Activated CD4-positive, alpha-beta T cell treated with anti-CD3 and anti-CD28 coated beads, Interleukin-2, amount 10 ng/mL, durations not matched to agents 7 days and 5 days (primary cell): ENCODE data around the gene PTPRM. TPM values are rescaled to one million over a fixed set of nuclear protein-coding genes. Genes with fewer than 3 reads are reported as not detected.

Experiments
- CTCF ChIA-PET: fragments of 350-600 bp; sonication (Branson Sonifier 250); formaldehyde crosslinking; loops from one replicate; lab custom pipeline; 2021; ENCODE audit warnings: antibody characterized with exemption; lab: Charles Lee
- POLR2A ChIA-PET: fragments of 350-600 bp; sonication (Branson Sonifier 250); formaldehyde crosslinking; loops from one replicate; lab custom pipeline; 2021; ENCODE audit warnings: antibody characterized with exemption; lab: Charles Lee
- DNase-seq: peaks from one replicate; pipeline ENCODE4 v3.0.0-alpha.2; 2020
- H3K27ac Mint-ChIP-seq: one replicate; pipeline ENCODE4 v1.8.0; 2021; ENCODE audit warnings: mild to moderate bottlenecking, moderate library complexity, mixed read lengths
- H3K27me3 Mint-ChIP-seq: one replicate; pipeline ENCODE4 v1.8.0; 2021; ENCODE audit warnings: mixed read lengths
- H3K36me3 Mint-ChIP-seq: one replicate; pipeline ENCODE4 v1.8.0; 2021; ENCODE audit warnings: low read depth, mixed read lengths
- H3K4me1 Mint-ChIP-seq: one replicate; pipeline ENCODE4 v1.8.0; 2021; ENCODE audit warnings: mixed read lengths
- H3K4me3 Mint-ChIP-seq: one replicate; pipeline ENCODE4 v1.8.0; 2021; ENCODE audit warnings: mild to moderate bottlenecking, moderate library complexity, mixed read lengths
- H3K9me3 Mint-ChIP-seq: one replicate; pipeline ENCODE4 v1.8.0; 2021; ENCODE audit warnings: mixed read lengths
- total RNA-seq, 2 experiments: library from RNA; stranded (reverse); gene quantifications; one replicate each; pipeline ENCODE4 v1.2.3, GENCODE V29; 2021

The PTPRM gene
- total RNA-seq, 2 experiments from 2014 or later: 5.1 to 10.5 TPM

DNA sequence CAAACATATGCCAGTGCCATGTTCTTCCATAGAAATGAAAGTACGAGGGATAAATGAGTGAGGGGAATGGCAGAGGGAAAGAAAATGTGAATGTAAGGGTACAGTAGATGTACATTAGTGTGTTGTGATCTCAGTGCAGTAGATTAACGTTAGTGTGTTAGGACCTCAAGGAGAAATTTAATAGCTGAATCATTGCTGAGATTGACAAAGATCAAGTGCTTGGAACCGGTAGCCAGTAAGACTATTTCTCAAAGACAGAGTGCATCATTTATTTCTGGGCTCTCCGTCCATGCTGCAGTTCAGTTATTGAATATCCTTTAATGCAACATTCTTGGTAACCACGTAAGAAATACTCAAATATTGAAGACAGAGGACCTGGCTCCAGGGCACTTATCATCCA is 246.0 kb downstream of the PTPRM start:
- no peaks in the 10 kb centered on the region for H3K27me3 Mint-ChIP-seq
- no peak overlapping the region for H3K4me3 Mint-ChIP-seq
- CTCF ChIA-PET: no interaction called here
- H3K27ac Mint-ChIP-seq: no peak overlapping the region
- no peaks in the 10 kb centered on the region for H3K4me1 Mint-ChIP-seq
- POLR2A ChIA-PET: no interaction called here
- H3K36me3 Mint-ChIP-seq: no peaks in the 10 kb centered on the region
- H3K9me3 Mint-ChIP-seq: peaks cover 16% of the 10 kb centered on the region
- DNase-seq: no peak

GRCh38 chr18:7814754-7815315 is 247.7 kb downstream of the PTPRM start:
- H3K27me3 Mint-ChIP-seq: no peaks in the 10 kb centered on the region
- peaks cover 16% of the 10 kb centered on the region for H3K9me3 Mint-ChIP-seq
- no peak overlapping the region for H3K4me3 Mint-ChIP-seq
- H3K36me3 Mint-ChIP-seq: no peaks in the 10 kb centered on the region
- no peak overlapping the region for H3K27ac Mint-ChIP-seq
- ChIA-PET POLR2A (no interaction called here), CTCF (no interaction called here)
- no peaks in the 10 kb centered on the region for H3K4me1 Mint-ChIP-seq
- no peak for DNase-seq

DNA sequence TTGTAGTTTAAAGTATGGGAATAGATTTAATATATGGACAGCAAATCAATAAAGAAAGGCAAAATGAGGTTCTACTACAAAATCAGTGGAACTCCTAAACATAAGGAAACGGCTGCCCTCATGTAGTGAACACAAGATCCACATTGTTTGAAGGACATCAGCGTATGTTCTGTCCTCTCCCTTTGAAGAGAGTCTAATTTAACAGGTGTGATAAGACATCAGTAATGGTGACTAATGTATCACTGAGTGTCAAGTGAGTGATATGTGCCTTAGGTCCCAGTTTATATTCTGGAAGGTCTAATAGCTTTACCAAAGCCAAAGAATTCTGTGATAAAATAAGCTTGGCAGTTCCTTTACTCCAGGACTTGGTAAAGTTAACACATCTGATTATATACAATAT is 248.7 kb downstream of the PTPRM start:
- ChIA-PET CTCF (interaction anchor here (0.6 kb wide), 1 partner anchor 20 kb away, joined by 4 read pairs; no protein-coding TSS in a partner anchor), POLR2A (no interaction called here)
- no peaks in the 10 kb centered on the region for H3K27me3 Mint-ChIP-seq
- H3K27ac Mint-ChIP-seq: no peak overlapping the region
- H3K4me1 Mint-ChIP-seq: no peaks in the 10 kb centered on the region
- H3K4me3 Mint-ChIP-seq: no peak overlapping the region
- H3K9me3 Mint-ChIP-seq: peaks cover 16% of the 10 kb centered on the region
- DNase-seq: no peak
- H3K36me3 Mint-ChIP-seq: no peaks in the 10 kb centered on the region

GRCh38 chr18:7817575-7818230 is 250.6 kb downstream of the PTPRM start:
- ChIA-PET CTCF (no interaction called here), POLR2A (no interaction called here)
- no peak overlapping the region for H3K4me3 Mint-ChIP-seq
- H3K27ac Mint-ChIP-seq: no peak overlapping the region
- DNase-seq: no peak
- no peaks in the 10 kb centered on the region for H3K27me3 Mint-ChIP-seq
- H3K9me3 Mint-ChIP-seq: peaks cover 16% of the 10 kb centered on the region
- H3K36me3 Mint-ChIP-seq: no peaks in the 10 kb centered on the region
- no peaks in the 10 kb centered on the region for H3K4me1 Mint-ChIP-seq

- no peak overlapping the region for H3K27ac Mint-ChIP-seq
- ChIA-PET CTCF (no interaction called here), POLR2A (no interaction called here)
- H3K4me3 Mint-ChIP-seq: no peak overlapping the region
- H3K27me3 Mint-ChIP-seq: no peaks in the 10 kb centered on the region
- H3K9me3 Mint-ChIP-seq: no peaks in the 10 kb centered on the region
- no peak for DNase-seq
- no peaks in the 10 kb centered on the region for H3K36me3 Mint-ChIP-seq
- H3K4me1 Mint-ChIP-seq: no peaks in the 10 kb centered on the region
Measured at GRCh38 chr18:7821784-7822183, 254.7 kb downstream of the PTPRM start.

GRCh38 chr18:7822435-7823331 is 255.6 kb downstream of the PTPRM start:
- H3K36me3 Mint-ChIP-seq: no peaks in the 10 kb centered on the region
- H3K4me1 Mint-ChIP-seq: no peaks in the 10 kb centered on the region
- H3K4me3 Mint-ChIP-seq: no peak overlapping the region
- no peak for DNase-seq
- H3K27ac Mint-ChIP-seq: no peak overlapping the region
- ChIA-PET POLR2A (no interaction called here), CTCF (no interaction called here)
- H3K9me3 Mint-ChIP-seq: no peaks in the 10 kb centered on the region
- no peaks in the 10 kb centered on the region for H3K27me3 Mint-ChIP-seq

DNA sequence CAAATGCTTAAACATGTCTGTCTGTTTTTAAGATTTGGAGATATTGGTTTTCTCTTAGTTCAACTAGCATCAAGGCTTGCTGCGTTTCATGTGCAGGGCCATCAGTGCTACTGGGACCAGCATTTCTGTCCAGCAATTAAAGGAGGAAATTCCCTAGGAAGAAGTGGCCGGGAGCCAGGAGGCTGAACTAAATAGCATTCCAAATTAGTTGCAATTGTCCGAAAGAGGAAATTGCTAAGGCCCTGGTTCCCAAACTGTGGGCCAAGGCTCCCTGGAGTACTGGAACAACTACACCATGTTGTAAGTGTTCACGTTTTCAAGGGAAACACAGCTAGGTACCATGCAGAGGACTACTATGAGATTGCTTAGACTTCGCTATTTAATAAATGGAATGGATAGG is 257.9 kb downstream of the PTPRM start:
- Mint-ChIP-seq H3K9me3 (no peaks in the 10 kb centered on the region), H3K4me3 (no peak overlapping the region), H3K36me3 (no peaks in the 10 kb centered on the region), H3K27ac (no peak overlapping the region), H3K4me1 (no peaks in the 10 kb centered on the region), H3K27me3 (no peaks in the 10 kb centered on the region)
- no peak for DNase-seq
- CTCF ChIA-PET: interaction anchor here (0.5 kb wide), 1 partner anchor 1836 kb away, joined by 3 read pairs; no protein-coding TSS in a partner anchor
- POLR2A ChIA-PET: no interaction called here

GRCh38 chr18:7830468-7830867 is 263.4 kb downstream of the PTPRM start:
- Mint-ChIP-seq H3K4me1 (no peaks in the 10 kb centered on the region), H3K27ac (no peak overlapping the region), H3K9me3 (no peaks in the 10 kb centered on the region), H3K36me3 (no peaks in the 10 kb centered on the region), H3K27me3 (no peaks in the 10 kb centered on the region), H3K4me3 (no peak overlapping the region)
- ChIA-PET POLR2A (no interaction called here), CTCF (no interaction called here)
- DNase-seq: no peak

DNA sequence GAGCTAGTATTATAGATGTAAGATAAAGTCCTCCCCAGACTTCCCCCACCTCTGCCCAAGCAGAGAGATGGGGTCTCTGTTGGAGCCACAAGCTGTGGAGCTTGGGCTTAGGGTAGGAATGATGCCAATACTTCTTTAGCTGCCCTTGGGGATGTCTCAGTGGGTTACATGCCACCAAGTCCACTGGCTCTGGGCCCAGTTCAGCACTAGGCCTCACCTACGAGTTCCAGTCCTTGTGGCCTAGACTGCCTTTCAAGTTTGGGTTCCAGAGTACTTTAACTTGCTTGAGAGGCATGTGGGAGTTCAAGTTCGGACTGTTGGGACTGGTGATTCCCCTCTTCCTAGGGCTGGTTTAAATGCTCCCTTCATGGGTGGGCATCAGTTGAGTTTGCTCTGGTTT is 272.4 kb downstream of the PTPRM start:
- no peak for DNase-seq
- Mint-ChIP-seq H3K27me3 (no peaks in the 10 kb centered on the region), H3K9me3 (peaks cover 4% of the 10 kb centered on the region), H3K4me1 (peaks cover 6% of the 10 kb centered on the region), H3K4me3 (no peak overlapping the region), H3K27ac (no peak overlapping the region), H3K36me3 (no peaks in the 10 kb centered on the region)
- CTCF ChIA-PET: no interaction called here
- POLR2A ChIA-PET: no interaction called here

- Mint-ChIP-seq H3K9me3 (peaks cover 6% of the 10 kb centered on the region), H3K4me3 (no peak overlapping the region), H3K36me3 (no peaks in the 10 kb centered on the region), H3K4me1 (peaks cover 6% of the 10 kb centered on the region), H3K27ac (no peak overlapping the region), H3K27me3 (no peaks in the 10 kb centered on the region)
- CTCF ChIA-PET: no interaction called here
- POLR2A ChIA-PET: no interaction called here
- no peak for DNase-seq
Measured at GRCh38 chr18:7840411-7840810, 273.3 kb downstream of the PTPRM start.

DNA sequence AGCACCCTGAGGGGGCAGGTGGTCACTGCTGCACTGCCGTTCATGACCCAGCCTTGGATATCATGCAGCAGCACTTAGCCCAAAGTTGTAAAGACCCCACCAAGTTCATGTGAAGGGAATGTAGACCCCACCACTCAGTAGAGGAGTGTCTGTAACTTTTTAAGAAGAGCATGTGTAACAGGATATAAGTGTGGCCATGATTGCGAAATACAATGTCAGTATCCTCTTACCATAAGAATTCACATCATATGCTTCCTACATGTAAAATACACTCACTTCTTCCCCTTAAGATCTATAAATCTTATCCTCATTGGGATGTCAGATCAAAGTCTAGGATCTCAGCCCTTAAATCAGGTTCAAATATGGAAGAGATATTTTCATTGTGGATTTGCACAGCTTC is 276.9 kb downstream of the PTPRM start:
- H3K36me3 Mint-ChIP-seq: no peaks in the 10 kb centered on the region

GRCh38 chr18:7844418-7844817 is 277.3 kb downstream of the PTPRM start:
- Mint-ChIP-seq H3K4me1 (peaks cover 6% of the 10 kb centered on the region), H3K27ac (no peak overlapping the region), H3K36me3 (no peaks in the 10 kb centered on the region), H3K4me3 (no peak overlapping the region), H3K27me3 (no peaks in the 10 kb centered on the region), H3K9me3 (peaks cover 6% of the 10 kb centered on the region)
- DNase-seq: no peak
- ChIA-PET CTCF (no interaction called here), POLR2A (no interaction called here)

More for the DNA sequence above, 276.9 kb downstream of the PTPRM start:
- no peak overlapping the region for H3K27ac Mint-ChIP-seq
- no peak for DNase-seq
- no peaks in the 10 kb centered on the region for H3K27me3 Mint-ChIP-seq
- peaks cover 6% of the 10 kb centered on the region for H3K4me1 Mint-ChIP-seq
- ChIA-PET POLR2A (no interaction called here), CTCF (no interaction called here)
- H3K4me3 Mint-ChIP-seq: no peak overlapping the region
- H3K9me3 Mint-ChIP-seq: peaks cover 6% of the 10 kb centered on the region

DNA sequence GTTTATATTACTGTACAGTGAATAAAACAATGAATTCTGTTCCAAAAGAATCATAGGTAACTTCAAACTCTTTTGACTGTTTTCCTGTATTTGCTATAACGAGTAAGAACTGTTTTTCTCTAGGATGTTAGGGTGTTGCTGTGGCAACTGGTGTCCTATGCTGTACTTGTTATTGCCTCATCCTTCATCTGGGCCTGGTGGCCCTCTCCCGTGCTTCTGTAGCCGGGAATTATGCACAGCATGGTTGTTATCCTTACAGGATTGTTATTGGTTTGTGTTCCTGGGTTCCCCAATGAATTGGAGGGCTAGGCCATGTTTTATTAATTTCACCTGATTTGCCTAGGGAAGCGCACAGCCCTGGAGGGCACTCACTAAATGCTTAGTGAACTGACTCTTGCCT is 279.2 kb downstream of the PTPRM start:
- Mint-ChIP-seq H3K9me3 (peaks cover 6% of the 10 kb centered on the region), H3K27ac (no peak overlapping the region), H3K4me3 (no peak overlapping the region), H3K36me3 (no peaks in the 10 kb centered on the region), H3K4me1 (no peaks in the 10 kb centered on the region), H3K27me3 (no peaks in the 10 kb centered on the region)
- POLR2A ChIA-PET: no interaction called here
- CTCF ChIA-PET: no interaction called here
- no peak for DNase-seq
